ENCODE measurements around the gene TIMM50. TPM values are rescaled to one million over a fixed set of nuclear protein-coding genes. Genes with fewer than 3 reads are reported as not detected.

Gene TIMM50
- total and polyA plus RNA-seq, 2 of the 13 experiments (the other 11 are each of a cell fraction or from before 2014, with no cell fraction given): 91.1 to 92.5 TPM

DNA sequence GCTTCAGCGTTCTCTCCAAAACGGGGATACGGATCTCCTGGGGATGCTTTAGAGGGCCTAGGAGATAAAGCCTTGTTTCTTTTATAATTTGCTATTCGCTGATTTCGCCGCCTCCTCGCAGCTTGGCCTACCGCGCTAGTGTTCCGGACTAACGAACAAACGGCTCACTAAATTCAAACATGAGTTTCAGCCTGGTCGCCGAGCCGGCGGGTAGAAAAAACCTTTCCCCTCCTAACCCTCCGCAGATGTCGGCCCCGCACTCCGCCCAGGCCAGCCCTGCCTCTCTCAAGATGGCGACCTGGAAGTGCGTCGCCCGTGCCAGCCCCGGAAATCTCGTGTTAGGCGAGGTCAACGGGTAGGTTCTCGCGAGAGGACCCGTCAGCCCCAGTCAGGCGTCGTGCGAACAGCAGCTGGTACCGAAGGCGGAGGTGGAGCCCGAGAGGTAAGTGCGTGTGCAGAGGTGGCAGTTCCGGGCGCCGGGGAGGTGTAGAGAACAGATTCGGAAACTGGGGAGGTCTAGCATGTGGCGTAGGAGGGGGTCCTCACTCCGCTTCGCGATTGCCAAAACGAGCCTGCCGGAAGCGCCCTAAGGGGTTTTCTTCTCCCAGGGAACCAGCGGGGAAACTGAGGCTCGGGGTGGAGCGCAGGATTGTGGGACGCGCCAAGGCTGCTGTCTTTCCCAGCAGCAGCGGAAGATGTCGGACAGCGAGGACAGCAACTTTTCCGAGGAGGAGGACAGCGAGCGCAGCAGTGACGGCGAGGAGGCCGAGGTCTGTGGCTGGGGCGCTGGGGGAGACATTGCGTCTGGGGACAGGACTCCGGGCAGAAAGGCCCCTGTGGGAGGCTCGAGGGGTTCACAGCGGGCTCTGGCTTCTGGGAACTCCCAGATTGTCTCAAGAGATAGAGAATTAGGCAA, 35.2 kb upstream of the TIMM50 start, which contains the start of gene SUPT5H (continued):
- TF ChIP-seq, protein P1, sequence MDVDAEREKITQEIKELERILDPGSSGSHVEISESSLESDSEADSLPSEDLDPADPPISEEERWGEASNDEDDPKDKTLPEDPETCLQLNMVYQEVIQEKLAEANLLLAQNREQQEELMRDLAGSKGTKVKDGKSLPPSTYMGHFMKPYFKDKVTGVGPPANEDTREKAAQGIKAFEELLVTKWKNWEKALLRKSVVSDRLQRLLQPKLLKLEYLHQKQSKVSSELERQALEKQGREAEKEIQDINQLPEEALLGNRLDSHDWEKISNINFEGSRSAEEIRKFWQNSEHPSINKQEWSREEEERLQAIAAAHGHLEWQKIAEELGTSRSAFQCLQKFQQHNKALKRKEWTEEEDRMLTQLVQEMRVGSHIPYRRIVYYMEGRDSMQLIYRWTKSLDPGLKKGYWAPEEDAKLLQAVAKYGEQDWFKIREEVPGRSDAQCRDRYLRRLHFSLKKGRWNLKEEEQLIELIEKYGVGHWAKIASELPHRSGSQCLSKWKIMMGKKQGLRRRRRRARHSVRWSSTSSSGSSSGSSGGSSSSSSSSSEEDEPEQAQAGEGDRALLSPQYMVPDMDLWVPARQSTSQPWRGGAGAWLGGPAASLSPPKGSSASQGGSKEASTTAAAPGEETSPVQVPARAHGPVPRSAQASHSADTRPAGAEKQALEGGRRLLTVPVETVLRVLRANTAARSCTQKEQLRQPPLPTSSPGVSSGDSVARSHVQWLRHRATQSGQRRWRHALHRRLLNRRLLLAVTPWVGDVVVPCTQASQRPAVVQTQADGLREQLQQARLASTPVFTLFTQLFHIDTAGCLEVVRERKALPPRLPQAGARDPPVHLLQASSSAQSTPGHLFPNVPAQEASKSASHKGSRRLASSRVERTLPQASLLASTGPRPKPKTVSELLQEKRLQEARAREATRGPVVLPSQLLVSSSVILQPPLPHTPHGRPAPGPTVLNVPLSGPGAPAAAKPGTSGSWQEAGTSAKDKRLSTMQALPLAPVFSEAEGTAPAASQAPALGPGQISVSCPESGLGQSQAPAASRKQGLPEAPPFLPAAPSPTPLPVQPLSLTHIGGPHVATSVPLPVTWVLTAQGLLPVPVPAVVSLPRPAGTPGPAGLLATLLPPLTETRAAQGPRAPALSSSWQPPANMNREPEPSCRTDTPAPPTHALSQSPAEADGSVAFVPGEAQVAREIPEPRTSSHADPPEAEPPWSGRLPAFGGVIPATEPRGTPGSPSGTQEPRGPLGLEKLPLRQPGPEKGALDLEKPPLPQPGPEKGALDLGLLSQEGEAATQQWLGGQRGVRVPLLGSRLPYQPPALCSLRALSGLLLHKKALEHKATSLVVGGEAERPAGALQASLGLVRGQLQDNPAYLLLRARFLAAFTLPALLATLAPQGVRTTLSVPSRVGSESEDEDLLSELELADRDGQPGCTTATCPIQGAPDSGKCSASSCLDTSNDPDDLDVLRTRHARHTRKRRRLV (CRISPR knock-in tag; IDR thresholded peaks at IDR 0.05): peak; percentile 77
- TF ChIP-seq ASH2L (IDR thresholded peaks at IDR 0.05; ENCODE audit: insufficient read length, low read depth, low read length): peak; percentile 81
- TF ChIP-seq ZNF30 (CRISPR knock-in tag; IDR thresholded peaks at IDR 0.05): 0 out of 2 replicates have a peak, but pooled peaks have one; percentile 53
- peak; percentile 45; the same call in 1 of the 2 replicates for TF ChIP-seq JUN (CRISPR knock-in tag; IDR thresholded peaks at IDR 0.05)
- no peak for TF ChIP-seq EZH2 (conservative IDR thresholded peaks at IDR 0.05; ENCODE audit: low read depth, low read length)
- peak; percentile 64 for TF ChIP-seq SP2 (CRISPR knock-in tag; IDR thresholded peaks at IDR 0.05)
- TF ChIP-seq, protein P2, sequence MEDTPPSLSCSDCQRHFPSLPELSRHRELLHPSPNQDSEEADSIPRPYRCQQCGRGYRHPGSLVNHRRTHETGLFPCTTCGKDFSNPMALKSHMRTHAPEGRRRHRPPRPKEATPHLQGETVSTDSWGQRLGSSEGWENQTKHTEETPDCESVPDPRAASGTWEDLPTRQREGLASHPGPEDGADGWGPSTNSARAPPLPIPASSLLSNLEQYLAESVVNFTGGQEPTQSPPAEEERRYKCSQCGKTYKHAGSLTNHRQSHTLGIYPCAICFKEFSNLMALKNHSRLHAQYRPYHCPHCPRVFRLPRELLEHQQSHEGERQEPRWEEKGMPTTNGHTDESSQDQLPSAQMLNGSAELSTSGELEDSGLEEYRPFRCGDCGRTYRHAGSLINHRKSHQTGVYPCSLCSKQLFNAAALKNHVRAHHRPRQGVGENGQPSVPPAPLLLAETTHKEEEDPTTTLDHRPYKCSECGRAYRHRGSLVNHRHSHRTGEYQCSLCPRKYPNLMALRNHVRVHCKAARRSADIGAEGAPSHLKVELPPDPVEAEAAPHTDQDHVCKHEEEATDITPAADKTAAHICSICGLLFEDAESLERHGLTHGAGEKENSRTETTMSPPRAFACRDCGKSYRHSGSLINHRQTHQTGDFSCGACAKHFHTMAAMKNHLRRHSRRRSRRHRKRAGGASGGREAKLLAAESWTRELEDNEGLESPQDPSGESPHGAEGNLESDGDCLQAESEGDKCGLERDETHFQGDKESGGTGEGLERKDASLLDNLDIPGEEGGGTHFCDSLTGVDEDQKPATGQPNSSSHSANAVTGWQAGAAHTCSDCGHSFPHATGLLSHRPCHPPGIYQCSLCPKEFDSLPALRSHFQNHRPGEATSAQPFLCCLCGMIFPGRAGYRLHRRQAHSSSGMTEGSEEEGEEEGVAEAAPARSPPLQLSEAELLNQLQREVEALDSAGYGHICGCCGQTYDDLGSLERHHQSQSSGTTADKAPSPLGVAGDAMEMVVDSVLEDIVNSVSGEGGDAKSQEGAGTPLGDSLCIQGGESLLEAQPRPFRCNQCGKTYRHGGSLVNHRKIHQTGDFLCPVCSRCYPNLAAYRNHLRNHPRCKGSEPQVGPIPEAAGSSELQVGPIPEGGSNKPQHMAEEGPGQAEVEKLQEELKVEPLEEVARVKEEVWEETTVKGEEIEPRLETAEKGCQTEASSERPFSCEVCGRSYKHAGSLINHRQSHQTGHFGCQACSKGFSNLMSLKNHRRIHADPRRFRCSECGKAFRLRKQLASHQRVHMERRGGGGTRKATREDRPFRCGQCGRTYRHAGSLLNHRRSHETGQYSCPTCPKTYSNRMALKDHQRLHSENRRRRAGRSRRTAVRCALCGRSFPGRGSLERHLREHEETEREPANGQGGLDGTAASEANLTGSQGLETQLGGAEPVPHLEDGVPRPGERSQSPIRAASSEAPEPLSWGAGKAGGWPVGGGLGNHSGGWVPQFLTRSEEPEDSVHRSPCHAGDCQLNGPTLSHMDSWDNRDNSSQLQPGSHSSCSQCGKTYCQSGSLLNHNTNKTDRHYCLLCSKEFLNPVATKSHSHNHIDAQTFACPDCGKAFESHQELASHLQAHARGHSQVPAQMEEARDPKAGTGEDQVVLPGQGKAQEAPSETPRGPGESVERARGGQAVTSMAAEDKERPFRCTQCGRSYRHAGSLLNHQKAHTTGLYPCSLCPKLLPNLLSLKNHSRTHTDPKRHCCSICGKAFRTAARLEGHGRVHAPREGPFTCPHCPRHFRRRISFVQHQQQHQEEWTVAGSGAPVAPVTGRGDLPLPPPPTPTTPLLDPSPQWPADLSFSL (CRISPR knock-in tag; IDR thresholded peaks at IDR 0.05): no peak
- peak; percentile 81 for TF ChIP-seq ELF3 (CRISPR knock-in tag; IDR thresholded peaks at IDR 0.05)
- no peak for TF ChIP-seq CENPT (CRISPR knock-in tag; IDR thresholded peaks at IDR 0.05; ENCODE audit: low read depth)
- TF ChIP-seq HHEX (CRISPR knock-in tag; IDR thresholded peaks at IDR 0.05): no peak
- TF ChIP-seq, protein P3, sequence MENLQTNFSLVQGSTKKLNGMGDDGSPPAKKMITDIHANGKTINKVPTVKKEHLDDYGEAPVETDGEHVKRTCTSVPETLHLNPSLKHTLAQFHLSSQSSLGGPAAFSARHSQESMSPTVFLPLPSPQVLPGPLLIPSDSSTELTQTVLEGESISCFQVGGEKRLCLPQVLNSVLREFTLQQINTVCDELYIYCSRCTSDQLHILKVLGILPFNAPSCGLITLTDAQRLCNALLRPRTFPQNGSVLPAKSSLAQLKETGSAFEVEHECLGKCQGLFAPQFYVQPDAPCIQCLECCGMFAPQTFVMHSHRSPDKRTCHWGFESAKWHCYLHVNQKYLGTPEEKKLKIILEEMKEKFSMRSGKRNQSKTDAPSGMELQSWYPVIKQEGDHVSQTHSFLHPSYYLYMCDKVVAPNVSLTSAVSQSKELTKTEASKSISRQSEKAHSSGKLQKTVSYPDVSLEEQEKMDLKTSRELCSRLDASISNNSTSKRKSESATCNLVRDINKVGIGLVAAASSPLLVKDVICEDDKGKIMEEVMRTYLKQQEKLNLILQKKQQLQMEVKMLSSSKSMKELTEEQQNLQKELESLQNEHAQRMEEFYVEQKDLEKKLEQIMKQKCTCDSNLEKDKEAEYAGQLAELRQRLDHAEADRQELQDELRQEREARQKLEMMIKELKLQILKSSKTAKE (CRISPR knock-in tag; IDR thresholded peaks at IDR 0.05; ENCODE audit: borderline replicate concordance): peak; percentile 35; the same call in 1 of the 2 replicates
- no peak for TF ChIP-seq ZKSCAN1 (IDR thresholded peaks at IDR 0.05; ENCODE audit: low read length)
- TF ChIP-seq ZNF335 (CRISPR knock-in tag; IDR thresholded peaks at IDR 0.05): peak; percentile 90
- no peak for TF ChIP-seq RCOR2 (CRISPR knock-in tag; IDR thresholded peaks at IDR 0.05)
- TF ChIP-seq ZFP1 (CRISPR knock-in tag; IDR thresholded peaks at IDR 0.05): no peak
- peak; percentile 93 for TF ChIP-seq HIVEP1 (CRISPR knock-in tag; IDR thresholded peaks at IDR 0.05)

Measured in HepG2 (cell line).